HL-60 (cell line): ENCODE measurements around the gene PLEKHB1.

Experiments
- CTCF ChIP-seq: IDR thresholded peaks from one replicate; pipeline ENCODE4 v1.5.1; 2011; ENCODE audit warnings: low read length, control low read depth, inconsistent platforms; ENCODE audit not compliant: insufficient read depth
- GABPA ChIP-seq: IDR thresholded peaks from 2 replicates; pipeline ENCODE4 v1.6.1; 2012; ENCODE audit warnings: low read depth
- POLR2AphosphoS5 ChIP-seq: IDR thresholded peaks from 2 replicates; pipeline ENCODE4 v1.6.1; 2012; ENCODE audit warnings: low read depth
- REST ChIP-seq: IDR thresholded peaks from 2 replicates; pipeline ENCODE4 v1.6.1; 2012; ENCODE audit warnings: low read depth; ENCODE audit not compliant: insufficient replicate concordance

- TF ChIP-seq REST = no peak
- TF ChIP-seq GABPA = no peak
- no peak for TF ChIP-seq POLR2AphosphoS5
- no peak for TF ChIP-seq CTCF
Observed at GRCh38 chr11:73662445-73663157, 16.2 kb downstream of the PLEKHB1 start.
